Prostate gland (tissue), 2 donors: Measurements from ENCODE around the gene ZNF839. TPM values are rescaled to one million over a fixed set of nuclear protein-coding genes. Genes with fewer than 3 reads are reported as not detected.

Source experiments
- DNase-seq: peaks from one replicate; pipeline ENCODE4 v3.0.0-alpha.2; 2019; ENCODE audit warnings: low spot score
- H3K27ac ChIP-seq, 2 donors: fragments of 200-600 bp; sonication (generic); 2 replicates each; pipeline ENCODE4 v1.5.1; 2017 to 2019
- H3K27me3 ChIP-seq: fragments of 200-600 bp; sonication (generic); replicated peaks from 2 replicates; pipeline ENCODE4 v1.5.1; 2019; ENCODE audit not compliant: insufficient read depth
- H3K36me3 ChIP-seq, 2 donors: fragments of 200-600 bp; sonication (generic); 1 replicate in 1 of 2; 2 replicates in 1 of 2; pipeline versions ENCODE4 v1.5.1 to v1.8.1; 2017 to 2019
- H3K4me1 ChIP-seq: fragments of 200-600 bp; sonication (generic); replicated peaks from 2 replicates; pipeline ENCODE4 v1.5.1; 2019
- H3K4me3 ChIP-seq, 2 donors: fragments of 200-600 bp; sonication (generic); 2 replicates each; pipeline ENCODE4 v1.5.1; 2017 to 2019
- H3K9me3 ChIP-seq: fragments of 200-600 bp; sonication (generic); 2 replicates; pipeline ENCODE4 v1.5.1; 2017
- CTCF ChIP-seq, 4 experiments: fragments of 200-600 bp in 2 of 4; fragments of 450-650 bp in 2 of 4; sonication (generic) in 2 of 4; IDR thresholded peaks; 1 replicate in 3 of 4; 2 replicates in 1 of 4; pipeline ENCODE4 v1.5.1; 2016 to 2019; ENCODE audit warnings: antibody characterized with exemption in 4 of 4, mild to moderate bottlenecking in 2 of 4, moderate library complexity in 2 of 4
- POLR2A ChIP-seq: fragments of 450-650 bp; IDR thresholded peaks from one replicate; pipeline ENCODE4 v1.6.1; 2016; ENCODE audit warnings: antibody characterized with exemption, mild to moderate bottlenecking
- POLR2AphosphoS5 ChIP-seq: sonication (generic); formaldehyde crosslinking; IDR thresholded peaks from one replicate; pipeline ENCODE4 v1.6.1; 2017; ENCODE audit warnings: antibody characterized with exemption
- WGBS: methylation state at CpG from one replicate; pipeline ENCODE4 v1.1.5; 2018; 5-methylcytosine and 5-hydroxymethylcytosine counted together
- intact Hi-C: fragments of 100-400 bp; cut with DNase I; formaldehyde crosslinking; loops from one replicate; pipeline ENCODE4 v1.14.2; 2022
- total RNA-seq, 2 donors: library from RNA; depleted of rRNA; stranded (reverse); fragments of >200 nt; gene quantifications; one replicate each; pipeline ENCODE4 v1.1.0, GENCODE V29; 2016

ZNF839 gene
- total RNA-seq, 2 donors from 2014 or later: 11.7 to 33.8 TPM

DNA sequence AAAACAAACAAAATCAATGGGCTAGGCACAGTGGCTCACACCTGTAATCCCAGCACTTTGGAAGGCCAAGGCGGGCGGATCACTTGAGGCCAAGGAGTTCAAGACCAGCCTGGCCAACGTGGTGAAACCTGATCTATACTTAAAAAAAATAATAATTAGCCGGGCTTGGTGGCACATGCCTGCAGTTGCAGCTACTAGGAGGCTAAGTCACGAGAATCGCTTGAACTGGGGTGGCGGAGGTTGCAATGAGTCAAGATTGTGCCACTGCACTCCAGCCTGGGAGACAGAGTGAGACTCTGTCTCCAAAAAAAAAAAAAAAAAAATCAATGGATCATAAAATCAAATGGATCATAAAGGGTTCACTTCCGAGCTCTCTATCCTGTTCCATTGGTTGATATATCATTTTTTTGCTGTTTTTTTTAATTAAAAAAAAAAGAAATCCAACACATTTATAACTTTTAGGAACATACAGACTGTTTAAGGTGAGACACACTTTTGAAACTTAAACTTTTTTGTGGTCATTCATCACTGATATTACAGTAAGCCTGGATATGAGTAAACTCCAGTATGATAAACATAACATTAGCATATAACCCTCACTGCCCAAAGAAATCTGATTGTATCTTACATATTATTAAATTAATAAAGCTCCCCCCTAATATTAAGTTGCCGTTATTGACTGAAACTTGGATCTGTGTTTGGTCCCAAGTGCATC is 36.6 kb upstream of the ZNF839 start:
- H3K27ac ChIP-seq: no peak overlapping the region
- no peaks in the 10 kb centered on the region for H3K4me1 ChIP-seq
- intact Hi-C loops: no loop called here
- TF ChIP-seq POLR2A (no peak), CTCF (IDR thresholded peaks at IDR 0.05) (no peak), POLR2AphosphoS5 (no peak)
- no peaks in the 10 kb centered on the region for H3K27me3 ChIP-seq
- no peak for DNase-seq
- no peaks in the 10 kb centered on the region for H3K9me3 ChIP-seq
- no peak overlapping the region for H3K4me3 ChIP-seq
- H3K36me3 ChIP-seq: no peaks in the 10 kb centered on the region
- WGBS: 84% methylated on average over 9 of the region's 9 CpGs

- no peaks in the 10 kb centered on the region for H3K9me3 ChIP-seq
- H3K36me3 ChIP-seq: no peaks in the 10 kb centered on the region
- no peaks in the 10 kb centered on the region for H3K27me3 ChIP-seq
- 58% methylated on average over 2 of the region's 2 CpGs for WGBS
- intact Hi-C loops: no loop called here
- DNase-seq: no peak
- TF ChIP-seq CTCF (IDR thresholded peaks at IDR 0.05) (no peak), POLR2AphosphoS5 (no peak), POLR2A (no peak)
- H3K4me1 ChIP-seq: no peaks in the 10 kb centered on the region
- no peak overlapping the region for H3K27ac ChIP-seq
- H3K4me3 ChIP-seq: no peak overlapping the region
Observed at GRCh38 chr14:102283631-102284129, 35.9 kb upstream of the ZNF839 start.

DNA sequence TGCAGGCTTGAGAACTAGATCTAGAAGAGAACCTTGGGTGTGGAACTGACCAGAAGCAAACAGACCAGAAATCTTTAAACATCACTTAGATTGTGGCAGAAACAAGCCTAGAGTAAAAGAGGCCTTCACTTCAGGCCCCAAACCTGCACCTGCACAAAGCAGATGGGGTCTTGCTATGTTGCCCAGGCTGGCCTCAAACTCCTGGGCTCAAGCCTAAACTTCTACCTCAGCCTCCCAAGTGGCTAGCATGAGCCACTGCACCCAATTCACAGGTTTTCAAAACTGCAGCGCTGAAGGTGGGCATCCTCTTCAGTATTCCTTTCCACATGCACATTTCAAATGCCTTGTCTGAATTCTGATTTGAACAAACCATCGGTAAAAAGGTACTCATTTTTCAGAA is 34.4 kb upstream of the ZNF839 start:
- intact Hi-C loops: no loop called here
- H3K36me3 ChIP-seq: no peaks in the 10 kb centered on the region
- H3K27me3 ChIP-seq: no peaks in the 10 kb centered on the region
- H3K27ac ChIP-seq: no peak overlapping the region
- 91% methylated on average over 2 of the region's 2 CpGs for WGBS
- DNase-seq: no peak
- no peak overlapping the region for H3K4me3 ChIP-seq
- no peaks in the 10 kb centered on the region for H3K4me1 ChIP-seq
- TF ChIP-seq CTCF (IDR thresholded peaks at IDR 0.05): no peak
- TF ChIP-seq POLR2A: no peak
- TF ChIP-seq POLR2AphosphoS5: no peak
- no peaks in the 10 kb centered on the region for H3K9me3 ChIP-seq

- DNase-seq: no peak
- H3K9me3 ChIP-seq: no peaks in the 10 kb centered on the region
- no peak overlapping the region for H3K4me3 ChIP-seq
- no peaks in the 10 kb centered on the region for H3K36me3 ChIP-seq
- no peaks in the 10 kb centered on the region for H3K4me1 ChIP-seq
- TF ChIP-seq POLR2AphosphoS5: no peak
- no peak for TF ChIP-seq POLR2A
- TF ChIP-seq CTCF (IDR thresholded peaks at IDR 0.05): no peak
- no peak overlapping the region for H3K27ac ChIP-seq
- H3K27me3 ChIP-seq: no peaks in the 10 kb centered on the region
- intact Hi-C loops: no loop called here
- 97% methylated on average over 2 of the region's 2 CpGs for WGBS
Observed at GRCh38 chr14:102288139-102288538, 31.4 kb upstream of the ZNF839 start.

GRCh38 chr14:102292441-102292840 is 27.1 kb upstream of the ZNF839 start:
- no peak for DNase-seq
- TF ChIP-seq POLR2AphosphoS5 (no peak), POLR2A (no peak), CTCF (IDR thresholded peaks at IDR 0.05) (no peak)
- Histone ChIP-seq H3K27me3 (no peaks in the 10 kb centered on the region), H3K4me3 (no peak overlapping the region), H3K36me3 (no peaks in the 10 kb centered on the region), H3K4me1 (no peaks in the 10 kb centered on the region), H3K27ac (no peak overlapping the region), H3K9me3 (no peaks in the 10 kb centered on the region)
- intact Hi-C loops: no loop called here
- WGBS: 87% methylated on average over 1 of the region's 1 CpG
